Fibroblast of villous mesenchyme (primary cell): Measurements from ENCODE around the gene FTO. TPM values are rescaled to one million over a fixed set of nuclear protein-coding genes. Genes with fewer than 3 reads are reported as not detected.

ENCODE experiments used
- DNase-seq: peaks from one replicate; pipeline ENCODE4 v3.0.0-alpha.2; 2010; ENCODE audit warnings: low read depth
- H3K4me3 ChIP-seq: 2 replicates; pipeline ENCODE4 v1.5.1; 2011; ENCODE audit warnings: low read depth, mild to moderate bottlenecking, low read length
- total RNA-seq: library from RNA; depleted of rRNA; stranded (reverse); fragments of >200 nt; gene quantifications from 2 replicates; pipeline ENCODE4 v1.2.3, GENCODE V29; 2012
- TF ChIP-seq, protein P1 (sequence below): IDR thresholded peaks from 2 replicates; pipeline ENCODE4 v1.5.1; 2012; ENCODE audit warnings: low read depth, mild to moderate bottlenecking, low read length; ENCODE audit not compliant: insufficient read depth

The FTO gene
- total RNA-seq, 1 donor: 157 TPM

DNA sequence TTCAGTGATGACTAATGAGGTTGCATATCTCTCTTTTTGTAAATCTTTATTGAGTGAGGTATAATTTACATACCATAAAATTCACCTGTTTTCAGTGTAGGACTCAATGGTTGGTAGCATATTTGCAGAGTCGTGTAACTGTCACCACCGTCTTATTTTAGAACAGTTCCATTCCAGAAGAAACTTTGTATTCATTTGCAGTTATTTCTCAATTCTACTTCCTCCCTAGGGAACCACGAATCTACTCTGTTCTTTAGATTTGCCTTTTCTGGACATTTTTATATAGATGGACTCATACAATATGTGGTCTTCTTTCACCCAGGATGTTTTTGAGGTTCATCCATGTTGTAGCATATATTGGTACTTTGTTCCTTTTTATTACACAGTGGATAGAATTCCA is 3.7 kb downstream of the FTO start:
- no peak overlapping the region for H3K4me3 ChIP-seq
- TF ChIP-seq, protein P1, sequence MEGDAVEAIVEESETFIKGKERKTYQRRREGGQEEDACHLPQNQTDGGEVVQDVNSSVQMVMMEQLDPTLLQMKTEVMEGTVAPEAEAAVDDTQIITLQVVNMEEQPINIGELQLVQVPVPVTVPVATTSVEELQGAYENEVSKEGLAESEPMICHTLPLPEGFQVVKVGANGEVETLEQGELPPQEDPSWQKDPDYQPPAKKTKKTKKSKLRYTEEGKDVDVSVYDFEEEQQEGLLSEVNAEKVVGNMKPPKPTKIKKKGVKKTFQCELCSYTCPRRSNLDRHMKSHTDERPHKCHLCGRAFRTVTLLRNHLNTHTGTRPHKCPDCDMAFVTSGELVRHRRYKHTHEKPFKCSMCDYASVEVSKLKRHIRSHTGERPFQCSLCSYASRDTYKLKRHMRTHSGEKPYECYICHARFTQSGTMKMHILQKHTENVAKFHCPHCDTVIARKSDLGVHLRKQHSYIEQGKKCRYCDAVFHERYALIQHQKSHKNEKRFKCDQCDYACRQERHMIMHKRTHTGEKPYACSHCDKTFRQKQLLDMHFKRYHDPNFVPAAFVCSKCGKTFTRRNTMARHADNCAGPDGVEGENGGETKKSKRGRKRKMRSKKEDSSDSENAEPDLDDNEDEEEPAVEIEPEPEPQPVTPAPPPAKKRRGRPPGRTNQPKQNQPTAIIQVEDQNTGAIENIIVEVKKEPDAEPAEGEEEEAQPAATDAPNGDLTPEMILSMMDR: no peak
- DNase-seq: no peak

DNA sequence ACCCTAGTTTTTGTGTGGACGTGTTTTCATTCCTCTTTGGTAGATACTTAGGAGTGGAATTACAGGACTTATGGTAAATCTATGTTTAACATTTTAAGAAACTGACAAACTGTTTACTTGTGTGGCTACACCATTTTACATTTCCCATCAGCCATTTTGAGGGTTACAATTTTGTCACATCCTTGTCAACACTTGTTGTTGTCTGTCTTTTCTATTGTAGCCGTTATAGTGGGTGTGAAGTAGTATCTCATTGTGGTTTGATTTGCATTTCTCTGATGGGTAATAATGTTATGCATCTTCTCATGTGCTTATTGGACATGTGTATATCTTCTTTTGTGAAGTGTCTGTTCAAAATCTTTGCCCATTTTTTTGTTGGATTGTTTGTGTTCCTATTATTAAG is 4.5 kb downstream of the FTO start:
- H3K4me3 ChIP-seq: no peak overlapping the region
- TF ChIP-seq, protein P1: no peak
- DNase-seq: no peak

DNA sequence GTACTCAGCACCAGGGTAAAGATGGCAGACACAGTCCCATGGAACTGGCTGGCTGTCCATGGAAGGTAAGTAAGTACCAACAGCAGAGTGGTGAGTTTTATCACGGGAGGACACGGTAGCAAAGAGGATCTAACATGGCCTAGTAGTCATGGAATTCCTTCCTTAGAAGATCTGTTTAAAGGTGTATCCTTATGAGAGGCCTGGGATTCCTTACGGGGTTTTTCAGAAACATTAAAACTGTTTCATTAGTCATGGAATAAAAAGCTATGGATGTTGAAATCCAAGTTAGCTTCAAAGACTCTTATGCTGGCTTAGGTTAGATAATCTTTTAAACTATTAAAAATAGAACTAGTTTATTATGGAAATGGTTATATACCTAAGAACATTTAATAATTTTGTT is 7.4 kb downstream of the FTO start:
- no peak for DNase-seq

DNA sequence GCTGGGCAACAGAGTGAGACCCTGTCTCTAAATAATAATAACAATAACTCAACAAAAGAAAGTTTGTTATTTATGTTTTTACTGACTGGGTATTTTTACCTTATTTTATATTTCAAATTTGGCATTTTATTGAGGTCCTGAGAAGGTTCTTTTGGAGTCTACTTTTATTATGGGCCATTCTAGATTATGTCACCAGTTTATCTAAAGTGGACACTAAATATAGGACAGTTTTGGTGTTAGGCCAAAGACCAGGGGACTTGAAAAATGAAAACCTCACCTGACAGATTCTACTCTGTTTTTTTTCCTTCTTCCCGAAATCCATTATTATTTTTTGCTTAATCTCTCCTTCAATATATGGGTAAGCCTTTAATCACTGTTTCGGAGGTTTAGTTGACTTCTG is 8.1 kb downstream of the FTO start:
- TF ChIP-seq, protein P1: no peak
- DNase-seq: no peak
- H3K4me3 ChIP-seq: no peak overlapping the region

More for the DNA sequence above, 7.4 kb downstream of the FTO start:
- no peak overlapping the region for H3K4me3 ChIP-seq
- TF ChIP-seq, protein P1: no peak

DNA sequence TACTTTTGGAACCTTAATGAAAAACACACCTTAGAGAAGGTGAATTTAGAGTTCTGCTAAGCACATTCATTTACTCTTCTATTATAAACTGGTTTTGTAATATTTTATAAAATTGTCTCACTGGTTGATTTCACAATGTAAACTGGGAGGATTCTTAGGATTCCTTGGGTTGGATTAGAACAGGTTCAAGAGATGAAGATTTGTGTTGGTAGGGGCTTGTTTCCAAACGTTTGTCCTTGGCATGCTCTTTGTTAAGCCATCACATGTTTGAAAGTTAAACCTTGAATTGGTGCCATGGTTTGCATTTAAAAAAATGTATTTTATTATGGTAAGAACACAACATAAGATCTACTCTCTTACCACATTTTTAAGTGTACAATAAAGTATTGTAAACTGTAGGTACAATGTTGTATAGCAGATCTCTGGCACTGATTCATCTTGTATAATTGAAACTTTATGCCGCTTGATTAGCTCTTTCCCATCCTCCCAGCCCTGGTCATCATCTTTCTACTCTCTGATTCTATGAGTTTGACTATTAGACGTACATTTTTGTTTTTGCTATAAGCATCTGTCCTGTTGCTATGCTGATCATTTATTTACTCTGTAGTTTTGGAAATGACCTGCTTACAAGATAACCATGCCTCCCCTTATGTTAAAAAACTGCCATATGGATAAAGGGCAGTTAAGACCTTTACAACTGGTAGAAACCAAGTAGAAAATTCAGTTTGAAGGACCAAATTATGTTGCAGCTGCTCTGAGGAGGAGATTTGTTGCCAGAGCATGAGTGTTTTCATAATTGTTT is 9.6 kb downstream of the FTO start:
- TF ChIP-seq, protein P1: no peak
- DNase-seq: no peak

DNA sequence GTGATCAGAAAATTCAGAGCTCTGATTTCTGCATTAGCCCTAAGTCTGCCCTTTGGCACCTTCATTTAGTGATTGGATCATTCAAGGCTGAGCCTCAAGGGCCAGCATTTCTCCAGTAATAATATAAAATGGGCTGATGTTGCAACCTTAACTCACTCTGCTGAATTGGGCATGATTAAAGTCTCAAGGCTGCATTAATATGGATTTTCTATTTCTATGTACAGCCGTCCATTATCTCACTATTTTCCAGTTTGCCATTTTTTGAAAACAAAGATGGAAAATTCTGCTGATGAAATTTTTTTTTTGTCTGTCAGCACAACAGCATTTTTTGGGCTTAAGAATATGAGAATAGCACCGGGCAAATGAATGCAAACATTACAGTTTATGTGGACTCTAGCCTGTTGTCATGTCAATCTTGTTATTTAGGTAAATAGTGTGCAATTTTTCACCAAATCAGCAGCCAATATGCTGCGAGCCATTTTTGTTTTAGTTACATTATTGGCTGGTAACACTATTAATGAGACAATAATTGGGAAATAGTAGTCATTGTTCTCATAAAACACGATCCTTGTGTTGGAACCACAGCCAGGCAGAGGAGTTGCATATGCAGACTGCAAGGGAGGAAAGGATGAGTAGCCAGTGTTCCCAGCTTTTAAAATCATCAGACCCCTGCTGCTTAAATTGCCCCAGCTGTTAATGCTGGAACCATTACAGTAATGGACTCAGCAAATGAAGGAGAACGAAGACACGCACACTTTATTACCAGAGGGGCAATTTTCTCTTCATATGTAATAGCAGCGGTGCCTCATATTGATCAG is 10.5 kb downstream of the FTO start:
- no peak overlapping the region for H3K4me3 ChIP-seq
- peak; percentile 31 for DNase-seq
- TF ChIP-seq, protein P1: no peak

More for the DNA sequence above, 9.6 kb downstream of the FTO start:
- no peak overlapping the region for H3K4me3 ChIP-seq
